ENCODE results near the gene ITGA3. TPM values are rescaled to one million over a fixed set of nuclear protein-coding genes. Genes with fewer than 3 reads are reported as not detected.

Gene ITGA3
- total RNA-seq, 1 donor from 2014 or later, result 6.5 TPM

Other genes with a start within 250 kb of the ITGA3 start
- gene TAC4, start 208.0 kb upstream of the ITGA3 start, total RNA-seq, result not detected in 2 replicates
- 0.16 and 0.25 TPM in 2 replicates for gene DLX4, start 86.9 kb upstream of the ITGA3 start, total RNA-seq
- gene DLX3, start 60.9 kb upstream of the ITGA3 start, total RNA-seq, result not detected in 2 replicates
- 17.2 and 17.4 TPM in 2 replicates for gene PDK2, start 39.2 kb downstream of the ITGA3 start, total RNA-seq
- gene SAMD14, start 74.0 kb downstream of the ITGA3 start, total RNA-seq, result 0.98 and 1.1 TPM in 2 replicates
- gene PPP1R9B, start 94.6 kb downstream of the ITGA3 start, total RNA-seq, result 160 and 163 TPM in 2 replicates
- not detected in 2 replicates for gene SGCA, start 109.9 kb downstream of the ITGA3 start, total RNA-seq
- gene COL1A1, start 145.5 kb downstream of the ITGA3 start, total RNA-seq, result 1.2 and 1.5 TPM in 2 replicates
- gene TMEM92, start 218.4 kb downstream of the ITGA3 start, total RNA-seq, result 0.30 and 0.59 TPM in 2 replicates